OCI-LY1 (cell line): ENCODE measurements around the gene CDH13.

Experiments used
- H2AFZ ChIP-seq: fragments of 200-600 bp; sonication (generic), shearing (Covaris generic); 2 replicates; pipeline ENCODE4 v1.6.0; 2014; ENCODE audit warnings: antibody characterized with exemption, mild to moderate bottlenecking, low read length
- H3F3A ChIP-seq: fragments of 200-600 bp; sonication (generic), shearing (Covaris generic); 2 replicates; pipeline ENCODE4 v1.6.0; 2014; ENCODE audit warnings: mild to moderate bottlenecking, antibody characterized with exemption, low read length, moderate library complexity; ENCODE audit not compliant: insufficient read depth
- H3K27ac ChIP-seq: fragments of 200-600 bp; sonication (generic); 2 replicates; pipeline ENCODE4 v1.5.1; 2014; ENCODE audit warnings: low read length, mixed run types, mild to moderate bottlenecking, low read depth; ENCODE audit not compliant: poor library complexity, severe bottlenecking
- H3K27me3 ChIP-seq: fragments of 200-600 bp; sonication (generic); 2 replicates; pipeline ENCODE4 v1.6.0; 2014; ENCODE audit warnings: antibody characterized with exemption, mild to moderate bottlenecking, low read length, moderate library complexity; ENCODE audit not compliant: insufficient read depth
- H3K36me3 ChIP-seq: fragments of 200-600 bp; sonication (generic); 2 replicates; pipeline ENCODE4 v1.6.1; 2014; ENCODE audit warnings: mild to moderate bottlenecking, antibody characterized with exemption, low read length, moderate library complexity, mixed read lengths; ENCODE audit not compliant: insufficient read depth
- H3K4me1 ChIP-seq: fragments of 200-600 bp; sonication (generic); 2 replicates; pipeline ENCODE4 v1.5.1; 2014; ENCODE audit warnings: mild to moderate bottlenecking, low read length, moderate library complexity; ENCODE audit not compliant: insufficient read depth, severe bottlenecking
- H3K4me2 ChIP-seq: fragments of 200-600 bp; sonication (generic), shearing (Covaris generic); 2 replicates; pipeline ENCODE4 v1.6.1; 2014; ENCODE audit warnings: low read length
- H3K4me3 ChIP-seq: fragments of 200-600 bp; sonication (generic); 2 replicates; pipeline ENCODE4 v1.5.1; 2014; ENCODE audit warnings: low read length, low read depth, mild to moderate bottlenecking, mixed read lengths; ENCODE audit not compliant: poor library complexity, severe bottlenecking
- H3K79me2 ChIP-seq: fragments of 200-600 bp; shearing (Covaris generic); 2 replicates; pipeline ENCODE4 v1.6.1; 2016; ENCODE audit warnings: mixed run types, low read length, mixed read lengths; ENCODE audit not compliant: insufficient read depth
- H3K9ac ChIP-seq: fragments of 200-600 bp; sonication (generic), shearing (Covaris generic); 2 replicates; pipeline ENCODE4 v1.6.1; 2014; ENCODE audit warnings: mild to moderate bottlenecking, low read length, mixed read lengths
- H3K9me2 ChIP-seq: fragments of 200-600 bp; sonication (generic), shearing (Covaris generic); 2 replicates; pipeline ENCODE4 v1.6.1; 2014; ENCODE audit warnings: low read depth, mild to moderate bottlenecking, low read length, mixed read lengths
- H3K9me3 ChIP-seq: fragments of 200-600 bp; shearing (Covaris generic); 2 replicates; pipeline ENCODE4 v1.6.1; 2014; ENCODE audit warnings: low read length, mixed read lengths
- H4K20me1 ChIP-seq: fragments of 200-600 bp; sonication (generic), shearing (Covaris generic); 2 replicates; pipeline ENCODE4 v1.6.0; 2016; ENCODE audit warnings: mild to moderate bottlenecking, low read length; ENCODE audit not compliant: insufficient read depth
- CTCF ChIP-seq: fragments of 200-600 bp; sonication (generic), shearing (Covaris generic); IDR thresholded peaks from 2 replicates; pipeline ENCODE4 v1.5.1; 2017; ENCODE audit warnings: mild to moderate bottlenecking, antibody characterized with exemption, low read length, moderate library complexity, mixed read lengths
- EZH2 ChIP-seq: fragments of 200-600 bp; sonication (generic), shearing (Covaris generic); IDR thresholded peaks from 2 replicates; pipeline ENCODE4 v1.8.0; 2017; ENCODE audit warnings: borderline replicate concordance, mixed run types, mild to moderate bottlenecking, antibody characterized with exemption, low read length, moderate library complexity, mixed read lengths

Gene CDH13

GRCh38 chr16:82651921-82652601 is 25.3 kb downstream of the CDH13 start:
- Histone ChIP-seq H2AFZ (no peak overlapping the region), H3K27ac (peak overlapping the region; percentile 89), H4K20me1 (no peaks in the 10 kb centered on the region), H3K79me2 (no peaks in the 10 kb centered on the region), H3K27me3 (no peaks in the 10 kb centered on the region), H3K4me3 (peak overlapping the region; percentile 4), H3K36me3 (no peaks in the 10 kb centered on the region), H3F3A (no peaks in the 10 kb centered on the region), H3K9me2 (no peaks in the 10 kb centered on the region), H3K4me1 (peaks cover 56% of the 10 kb centered on the region), H3K4me2 (peak overlapping the region; percentile 45), H3K9ac (peak overlapping the region; percentile 4; the same call in 1 of the 2 replicates), H3K9me3 (no peaks in the 10 kb centered on the region)
- TF ChIP-seq EZH2 (no peak), CTCF (no peak)

GRCh38 chr16:82652826-82653225 is 26.1 kb downstream of the CDH13 start:
- Histone ChIP-seq H3K9me3 (no peaks in the 10 kb centered on the region), H3K4me2 (no peak overlapping the region; the same call in 1 of the 2 replicates), H3K9ac (no peak overlapping the region; the same call in 1 of the 2 replicates), H3F3A (no peaks in the 10 kb centered on the region), H4K20me1 (no peaks in the 10 kb centered on the region), H3K27ac (peak overlapping the region; percentile 89), H3K27me3 (no peaks in the 10 kb centered on the region), H3K4me1 (peaks cover 56% of the 10 kb centered on the region), H2AFZ (no peak overlapping the region), H3K36me3 (no peaks in the 10 kb centered on the region), H3K9me2 (no peaks in the 10 kb centered on the region), H3K4me3 (no peak overlapping the region), H3K79me2 (no peaks in the 10 kb centered on the region)
- TF ChIP-seq EZH2 (no peak), CTCF (no peak)

- Histone ChIP-seq H3K4me1 (peaks cover 56% of the 10 kb centered on the region), H3K79me2 (no peaks in the 10 kb centered on the region), H3K4me2 (peak overlapping the region; percentile 23; the same call in 1 of the 2 replicates), H3K9me3 (no peaks in the 10 kb centered on the region), H3K9me2 (no peaks in the 10 kb centered on the region), H2AFZ (no peak overlapping the region), H3K9ac (peak overlapping the region; percentile 2), H3F3A (no peaks in the 10 kb centered on the region), H4K20me1 (no peaks in the 10 kb centered on the region), H3K4me3 (peak overlapping the region; percentile 1), H3K27ac (peak overlapping the region; percentile 89), H3K36me3 (no peaks in the 10 kb centered on the region), H3K27me3 (no peaks in the 10 kb centered on the region)
- TF ChIP-seq CTCF (no peak), EZH2 (no peak)
Observed at GRCh38 chr16:82653550-82654511, 27.1 kb downstream of the CDH13 start.
